Embryonic facial prominence (tissue), 1 donor: ENCODE results near the gene PAQR7.

Experiments used
- DNase-seq: peaks from one replicate; pipeline ENCODE4 v3.0.0-alpha.2; 2016; ENCODE audit errors: extremely low spot score

The PAQR7 gene, protein sequence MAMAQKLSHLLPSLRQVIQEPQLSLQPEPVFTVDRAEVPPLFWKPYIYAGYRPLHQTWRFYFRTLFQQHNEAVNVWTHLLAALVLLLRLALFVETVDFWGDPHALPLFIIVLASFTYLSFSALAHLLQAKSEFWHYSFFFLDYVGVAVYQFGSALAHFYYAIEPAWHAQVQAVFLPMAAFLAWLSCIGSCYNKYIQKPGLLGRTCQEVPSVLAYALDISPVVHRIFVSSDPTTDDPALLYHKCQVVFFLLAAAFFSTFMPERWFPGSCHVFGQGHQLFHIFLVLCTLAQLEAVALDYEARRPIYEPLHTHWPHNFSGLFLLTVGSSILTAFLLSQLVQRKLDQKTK

DNA sequence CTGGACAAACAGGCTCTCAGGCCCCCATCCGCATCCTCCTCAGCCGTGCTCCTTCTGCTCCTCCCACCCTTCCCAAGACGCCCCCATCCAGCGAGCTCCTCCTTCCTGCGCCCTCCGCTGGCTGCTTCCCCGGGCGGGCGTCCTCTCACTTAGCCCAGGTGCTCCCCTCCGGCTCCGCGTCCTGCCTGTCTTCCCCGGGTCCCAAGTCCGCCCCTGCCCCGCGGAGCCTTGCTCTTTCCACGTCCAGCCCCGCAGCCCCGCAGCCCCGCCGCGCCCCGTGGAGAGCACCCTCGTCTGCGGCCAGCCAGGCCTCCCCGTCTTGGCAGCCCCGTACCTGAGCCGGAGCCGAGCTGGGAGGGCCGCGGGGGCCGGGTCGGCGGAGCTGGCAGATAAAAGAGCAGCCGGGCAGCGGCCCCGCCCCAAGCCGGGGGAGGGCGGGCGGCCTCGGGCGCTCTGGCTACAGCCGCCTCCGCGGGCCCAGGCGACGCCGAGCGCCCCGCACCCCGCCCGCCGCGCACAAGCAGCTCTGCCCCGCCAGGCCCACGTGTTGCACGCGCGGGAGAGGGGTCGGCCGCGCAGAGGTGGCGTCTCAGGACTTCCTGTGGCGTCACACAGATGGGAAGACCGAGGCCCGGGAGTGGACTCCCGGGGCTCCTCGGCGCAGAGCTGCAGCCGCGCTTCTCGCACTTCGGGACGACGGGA, at the start of gene PAQR7:
Gene PAQR7 (minus strand): TSS at position 555 of the 702 bp plus-strand sequence. CDS start 11,869 bp downstream, outside the sequence.
- DNase-seq, result peak; percentile 42

DNA sequence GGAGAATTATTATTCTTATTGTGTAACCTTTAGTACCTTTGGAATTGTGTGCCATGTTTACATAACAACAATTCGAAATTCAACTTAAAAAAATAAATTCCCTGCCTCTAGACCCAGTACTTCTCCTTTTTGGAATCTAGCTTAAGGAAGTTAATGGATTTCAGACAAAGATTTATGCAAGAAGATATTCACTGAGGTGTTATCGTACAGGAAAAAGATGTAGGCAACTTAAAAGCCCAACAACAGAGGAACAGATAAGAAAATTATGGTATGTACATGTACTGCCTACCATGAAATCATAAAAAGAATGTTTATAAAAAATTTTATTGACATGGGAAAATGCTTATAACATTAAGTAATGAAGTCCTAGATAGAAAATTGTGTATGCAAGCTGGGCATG, 48.9 kb upstream of the PAQR7 start:
- no peak for DNase-seq

DNA sequence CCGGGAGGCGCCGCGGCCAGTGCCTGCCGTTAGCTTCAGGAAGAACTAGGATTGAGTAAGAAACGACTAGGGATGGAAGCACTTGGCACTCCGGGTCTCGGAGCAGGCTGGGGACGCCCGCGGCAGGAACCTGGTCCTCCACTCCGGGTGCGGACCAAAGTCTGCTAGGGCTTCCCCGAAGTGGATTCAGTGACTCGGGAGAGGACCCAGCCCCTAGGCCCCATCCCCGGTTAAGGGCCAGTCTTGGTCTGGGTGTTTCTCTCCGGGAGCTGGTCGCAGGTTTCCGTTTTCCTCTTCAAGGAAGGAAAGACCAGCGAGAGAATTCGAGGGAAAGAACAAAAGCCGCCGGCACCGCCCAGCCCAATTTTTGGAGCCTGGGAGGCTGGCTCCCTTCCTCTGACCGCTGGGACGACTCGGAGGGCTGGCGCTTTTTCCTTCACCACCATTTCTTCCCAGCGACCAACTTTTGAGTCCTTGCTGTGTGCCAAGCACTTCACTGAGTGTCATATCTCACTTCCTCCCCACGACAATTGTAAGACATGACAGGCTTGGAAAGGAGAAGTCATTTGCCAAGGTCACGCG, 47.6 kb upstream of the PAQR7 start:
- DNase-seq, result no peak

DNA sequence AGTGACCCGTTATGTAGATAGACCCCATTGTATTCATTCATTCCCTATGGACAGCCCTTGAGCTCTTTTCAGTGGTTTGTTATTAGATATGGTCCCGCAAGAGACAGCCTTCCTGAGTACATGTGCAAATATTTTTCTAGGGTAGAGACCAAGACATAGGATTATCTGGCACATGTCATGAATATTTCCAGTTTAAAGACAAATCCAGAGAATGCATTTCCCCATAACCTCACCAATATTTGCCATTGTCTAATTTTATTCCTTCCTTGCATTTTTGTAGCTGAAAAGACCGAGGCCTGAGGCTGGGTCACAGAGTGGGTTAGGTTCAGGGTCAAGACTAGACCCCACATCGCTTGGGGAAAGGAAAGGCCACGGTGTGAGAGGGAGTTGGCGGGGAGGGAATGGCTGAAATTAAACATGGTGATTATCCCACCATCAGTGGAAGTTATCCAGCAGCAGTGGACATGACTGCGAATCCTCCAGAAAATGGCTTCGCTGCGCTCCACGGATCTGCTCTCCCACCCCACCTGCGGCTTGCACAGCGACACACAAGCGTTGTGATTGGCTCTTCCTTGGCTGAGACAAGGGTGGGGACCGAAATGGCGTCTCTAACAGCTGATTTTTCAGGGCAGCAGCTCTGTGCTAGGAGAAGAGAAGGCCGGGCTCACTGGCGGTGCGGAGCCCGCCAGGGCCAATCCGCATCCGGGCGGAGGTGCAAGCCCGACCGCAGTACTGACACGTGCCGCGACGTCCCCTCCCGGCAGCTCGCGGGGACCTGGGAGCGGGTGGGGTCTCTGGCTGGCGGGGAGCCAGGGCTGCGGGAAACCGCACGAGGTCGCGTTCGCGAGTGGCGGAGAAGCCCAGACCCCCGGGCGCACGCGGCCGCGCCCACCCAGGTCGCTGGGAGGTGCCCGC, 46.8 kb upstream of the PAQR7 start:
- peak; percentile 43 for DNase-seq

DNA sequence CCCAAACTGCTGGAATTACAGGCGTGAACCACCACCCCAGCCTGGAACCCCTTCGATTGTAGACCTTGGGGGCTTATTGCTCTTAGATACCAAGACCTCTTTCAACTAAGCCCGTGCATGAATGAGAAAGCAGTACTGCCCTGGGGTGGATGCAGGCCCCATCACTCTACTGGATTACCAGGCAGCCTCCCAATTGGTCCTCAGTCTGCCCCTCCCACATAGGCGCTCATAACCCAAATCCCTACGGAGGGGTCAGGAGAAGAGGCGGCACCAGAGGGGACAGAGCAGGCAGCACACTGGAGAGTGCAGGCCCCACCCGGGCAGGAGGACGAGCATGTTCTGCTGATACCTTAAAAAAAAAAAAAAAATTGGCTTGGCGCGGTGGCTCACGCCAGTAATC, 43.1 kb upstream of the PAQR7 start:
- no peak for DNase-seq

DNA sequence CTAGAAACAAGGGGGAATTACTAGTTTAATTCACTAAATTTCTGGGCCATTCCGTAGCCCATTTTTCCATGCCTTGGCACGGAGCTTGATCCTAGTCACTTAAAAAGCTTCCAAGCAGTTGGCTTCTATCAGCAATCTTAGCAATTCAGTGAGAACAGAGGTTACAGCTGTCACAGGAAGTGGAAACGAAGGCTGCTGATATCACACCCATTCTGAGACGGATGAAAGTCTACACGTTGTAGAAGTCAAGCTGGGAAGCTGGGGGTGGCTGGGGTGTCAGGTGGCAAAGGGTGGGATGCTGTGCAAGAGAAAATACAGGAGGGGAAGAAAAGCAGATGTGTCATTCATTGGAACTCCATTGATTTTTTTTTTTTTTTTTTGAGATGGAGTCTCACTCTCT, 42.5 kb upstream of the PAQR7 start:
- DNase-seq, result no peak

DNA sequence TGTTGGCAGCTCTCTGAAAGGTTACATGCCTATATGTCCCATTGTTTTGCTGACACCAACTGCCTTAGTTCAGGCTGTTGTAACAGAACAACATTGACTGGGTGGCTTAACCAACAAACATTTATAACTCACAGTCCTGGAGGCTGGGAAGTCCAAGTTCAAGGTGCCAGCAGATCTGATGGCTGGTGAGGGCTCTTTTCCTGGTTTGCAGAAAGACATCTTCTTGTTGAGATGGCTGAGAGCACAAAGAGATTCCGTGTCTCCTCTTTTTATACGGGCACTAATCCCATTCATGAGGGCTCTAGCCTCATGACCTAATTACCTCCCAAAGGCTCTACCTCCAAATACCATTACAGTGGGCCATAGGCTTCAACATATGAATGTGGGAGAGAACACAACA, 41.0 kb upstream of the PAQR7 start:
- no peak for DNase-seq

DNA sequence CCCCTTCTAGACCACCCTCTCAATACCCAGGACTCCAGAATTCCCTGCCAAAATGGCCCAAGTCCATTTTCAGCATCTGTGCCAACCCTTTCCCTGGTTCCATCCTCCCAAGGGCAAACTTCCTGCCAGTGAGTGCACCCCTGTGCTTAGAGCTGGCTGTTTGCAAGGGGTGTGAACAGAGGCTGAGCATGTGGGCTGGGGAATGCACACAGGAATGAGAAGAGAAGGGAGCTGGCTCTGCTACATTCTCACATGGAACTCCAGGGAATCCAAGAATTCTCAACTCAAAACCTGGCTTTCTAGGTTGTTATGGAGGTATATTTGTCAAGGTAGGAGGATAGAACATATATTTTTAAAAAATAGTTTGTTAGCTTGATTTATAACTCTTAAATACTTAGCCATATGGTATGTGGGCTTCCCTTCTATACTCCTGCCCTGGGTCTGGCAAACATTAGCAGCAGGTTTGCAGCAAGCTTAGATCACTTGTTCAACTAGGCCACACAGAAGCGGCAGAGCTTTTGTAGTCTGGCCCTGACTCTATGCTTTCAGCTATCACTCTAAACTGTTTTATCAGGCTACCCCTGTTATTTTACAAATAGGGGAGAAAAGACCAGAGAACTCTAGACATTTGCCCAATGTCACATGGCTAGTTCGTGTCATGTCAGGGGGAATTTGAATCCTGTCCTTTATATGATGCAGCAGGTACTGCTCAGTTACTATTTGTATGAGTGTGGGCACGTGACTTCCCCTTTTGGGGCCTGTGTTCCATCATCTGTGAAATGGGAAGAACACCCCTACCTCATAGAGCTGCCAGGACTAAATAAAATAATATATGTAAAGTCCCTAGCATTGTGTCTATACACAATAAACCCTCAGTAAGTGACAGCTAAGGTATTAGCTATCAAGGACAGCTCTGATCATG, 38.8 kb upstream of the PAQR7 start:
- DNase-seq, result no peak

DNA sequence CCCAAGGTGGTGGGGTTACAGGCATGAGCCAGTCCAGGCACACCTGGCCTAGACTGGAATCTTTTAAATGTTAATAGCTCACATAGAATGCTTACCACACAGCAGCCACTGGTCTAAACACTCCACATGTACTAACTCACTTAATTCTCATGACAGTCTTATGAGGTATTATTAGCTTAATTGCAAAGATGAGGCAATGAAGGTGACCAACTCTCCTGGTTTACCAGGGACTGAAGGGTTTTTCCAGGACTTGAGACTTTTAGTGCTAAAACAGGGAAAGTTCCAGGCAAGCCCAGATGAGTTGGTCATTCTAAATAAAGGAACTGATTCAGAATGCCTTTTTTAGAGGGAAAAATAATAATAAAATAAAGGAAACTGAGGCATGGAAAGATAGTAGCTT, 37.7 kb upstream of the PAQR7 start:
- no peak for DNase-seq

DNA sequence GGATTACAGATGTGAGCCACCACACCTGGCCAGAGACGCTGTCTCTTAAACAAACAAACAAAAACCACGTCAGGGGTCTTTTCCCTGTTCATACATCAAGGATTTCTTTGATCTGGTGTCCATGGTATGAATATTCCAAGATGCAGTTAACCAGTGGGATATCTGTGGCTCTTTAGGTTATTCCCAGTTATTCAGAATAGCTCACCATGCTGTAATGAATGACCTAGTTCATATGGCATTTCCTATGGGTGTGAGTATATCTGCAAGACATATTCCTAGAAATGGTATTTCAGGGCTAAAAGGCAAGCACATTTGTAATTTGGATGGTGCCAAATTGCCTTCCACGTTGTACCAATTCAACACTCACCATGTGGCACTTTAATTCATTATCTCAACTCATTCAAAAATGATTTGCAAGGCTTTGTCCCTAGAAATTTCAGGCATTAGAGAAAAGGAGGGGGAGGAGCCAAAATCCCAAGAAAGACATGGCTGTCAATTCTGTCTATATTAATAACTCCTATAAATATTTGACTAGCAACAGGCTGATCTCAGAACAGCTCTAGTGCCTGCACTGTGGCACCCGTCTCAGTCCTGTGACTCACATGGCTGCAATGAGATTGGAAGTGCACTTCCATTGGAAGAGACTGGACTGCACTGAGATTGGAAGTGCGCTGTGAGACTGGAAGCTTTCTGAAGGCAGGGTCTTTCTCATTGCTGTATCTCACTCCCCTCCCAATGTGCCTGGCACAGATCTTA, 36.7 kb upstream of the PAQR7 start:
- DNase-seq, result no peak

DNA sequence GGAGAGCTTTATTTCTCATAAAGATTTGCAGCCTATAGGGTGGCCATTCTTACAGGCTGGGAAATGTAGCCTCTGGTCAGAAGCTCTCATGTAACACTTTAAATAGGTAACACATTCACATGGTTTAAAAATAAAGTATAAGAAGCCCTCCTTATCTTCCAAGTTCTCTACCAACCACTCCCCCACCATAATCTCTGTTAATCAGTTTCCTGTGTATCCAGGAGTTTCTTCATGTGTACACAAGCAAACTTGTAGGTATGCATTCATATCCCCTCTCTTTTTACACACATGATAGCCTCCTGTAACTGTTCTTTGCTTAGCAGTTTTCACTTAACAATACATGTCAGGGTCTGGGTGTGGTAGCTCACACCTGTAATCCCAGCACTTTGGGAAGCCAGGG, 35.7 kb upstream of the PAQR7 start:
- DNase-seq, result no peak

DNA sequence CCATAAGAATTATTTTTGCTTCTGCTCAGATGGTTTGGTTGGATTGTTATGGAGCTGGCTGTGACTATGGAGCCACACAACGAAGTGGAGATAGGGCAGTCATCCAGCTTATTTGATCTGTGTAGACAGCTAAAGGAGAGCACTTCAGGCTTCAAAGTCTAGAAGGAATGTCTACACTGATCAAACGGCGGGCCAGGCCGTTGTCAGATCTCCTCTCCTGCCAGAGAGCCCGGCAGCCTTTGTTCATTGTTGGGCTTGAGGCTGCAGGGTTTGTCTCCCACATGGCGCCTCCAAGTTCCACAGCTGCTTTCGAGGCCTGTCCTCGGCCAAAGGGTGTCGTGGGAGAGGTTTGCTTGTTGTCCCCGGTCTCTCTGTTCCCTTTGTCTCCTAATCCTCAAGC, 33.5 kb upstream of the PAQR7 start:
- DNase-seq, result no peak

DNA sequence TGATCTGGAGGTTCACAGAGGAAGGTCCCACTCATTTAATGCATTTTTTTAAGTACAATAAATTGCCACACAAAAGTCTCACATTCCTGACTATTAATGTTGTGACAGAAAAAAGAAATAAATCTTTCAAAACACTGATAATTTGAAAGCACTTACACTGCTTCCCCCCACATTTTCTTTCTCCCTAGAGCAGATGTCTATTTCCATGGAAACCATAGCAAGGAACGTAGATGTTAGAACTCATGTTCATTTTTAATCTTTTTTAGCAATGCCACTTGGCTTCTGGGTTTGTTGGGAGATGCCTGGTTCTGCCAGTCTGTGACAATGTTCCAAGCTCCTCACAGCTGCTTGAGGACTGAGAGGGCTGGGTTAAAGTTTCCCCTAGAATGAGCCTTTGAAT, 32.7 kb upstream of the PAQR7 start:
- DNase-seq, result no peak

DNA sequence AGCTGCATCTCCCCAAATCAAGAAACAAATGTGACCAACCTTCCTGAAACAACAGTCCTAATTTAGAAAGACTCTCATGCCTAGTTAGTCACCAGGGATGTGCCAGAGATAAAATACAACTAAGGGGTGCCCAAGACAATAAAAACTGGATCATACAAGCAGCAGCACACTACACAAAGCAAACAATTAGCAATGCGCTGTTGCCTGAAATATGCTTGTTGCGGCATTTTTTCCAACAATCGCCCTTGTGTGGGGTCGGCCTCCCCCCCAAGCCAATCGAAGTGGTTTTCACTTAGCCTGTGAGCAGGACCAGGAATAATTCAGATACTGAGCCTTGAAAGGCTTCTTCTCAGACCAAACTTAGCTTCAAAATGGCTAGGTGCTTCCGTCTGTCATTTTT, 32.1 kb upstream of the PAQR7 start:
- no peak for DNase-seq

DNA sequence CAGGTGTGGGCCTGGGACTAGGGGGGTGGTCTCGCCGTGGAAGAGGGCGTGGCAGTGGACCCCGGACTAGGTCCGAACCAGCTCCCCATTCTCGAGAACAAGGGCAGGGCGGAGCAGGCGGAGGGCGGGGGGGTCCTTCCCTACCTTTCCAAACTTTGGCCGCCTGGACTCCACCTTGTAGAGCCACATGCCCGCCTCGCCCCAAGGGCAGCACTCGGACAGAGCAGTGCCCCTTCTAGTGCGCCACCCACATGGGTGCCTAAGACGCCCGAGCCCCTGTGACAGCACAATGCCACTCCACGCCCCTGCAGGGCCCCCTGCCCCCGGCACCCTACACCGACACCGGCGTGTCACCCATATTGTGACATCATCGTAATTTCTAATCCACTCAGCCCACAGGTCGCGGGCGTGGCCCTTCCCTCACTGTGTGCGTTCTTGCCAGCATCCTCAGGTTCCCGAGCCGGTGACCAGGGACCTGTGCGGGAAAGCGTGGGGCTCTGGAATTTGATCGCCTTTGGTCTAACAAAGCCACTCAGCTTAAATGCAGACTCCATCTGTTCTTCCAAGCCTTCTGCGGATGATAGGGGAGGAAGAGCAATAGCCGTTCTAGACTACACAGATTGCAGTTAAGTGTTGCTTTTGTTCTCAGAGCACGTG, 31.3 kb upstream of the PAQR7 start:
- DNase-seq, result no peak

DNA sequence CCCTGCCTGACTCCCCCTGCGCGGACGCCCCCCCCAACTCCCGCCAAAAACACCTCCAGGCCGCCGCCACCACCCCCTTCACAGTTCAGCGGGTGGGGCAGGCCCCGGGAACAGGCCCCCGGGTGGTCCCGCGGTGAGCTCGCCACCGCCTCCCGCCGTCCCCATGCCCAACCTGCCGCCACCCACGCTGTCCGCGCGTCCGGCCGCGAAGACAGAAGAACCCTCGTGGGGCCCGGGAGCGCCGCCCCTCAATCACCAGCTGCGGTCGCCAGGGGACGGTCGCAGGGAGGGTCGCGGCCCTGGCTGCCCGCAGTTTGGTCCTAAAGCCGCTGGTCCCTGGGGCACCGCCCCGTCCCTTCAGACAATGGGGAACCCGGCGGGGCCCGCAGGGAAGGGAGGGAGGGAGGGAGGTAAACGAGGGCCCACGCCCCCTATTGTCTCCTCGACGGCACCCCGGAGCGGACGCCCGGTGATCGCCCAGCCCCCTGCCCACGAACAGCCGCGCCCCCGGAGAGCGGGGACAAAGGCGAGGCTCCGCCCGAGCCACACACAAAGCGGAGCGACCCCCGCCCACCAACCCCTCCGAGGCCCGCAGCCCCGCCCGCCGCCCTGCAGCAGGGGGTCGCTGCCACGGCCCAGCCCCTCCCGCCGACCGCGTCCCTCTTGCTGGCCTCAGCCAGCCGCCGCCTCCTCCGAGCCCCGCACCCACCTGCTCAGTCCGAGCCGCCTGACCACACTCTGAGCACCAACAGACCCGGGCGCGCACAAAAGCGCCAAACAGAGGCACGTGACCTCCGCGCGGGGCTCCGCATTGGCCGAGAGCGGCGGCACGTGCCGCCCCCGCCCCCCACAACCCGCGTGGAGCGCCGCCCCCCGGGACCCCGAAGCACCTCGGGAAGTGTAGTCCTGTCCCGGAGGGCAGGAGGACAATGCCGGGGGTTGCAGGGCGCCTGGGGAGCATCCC, 30.5 kb upstream of the PAQR7 start, which contains the start of gene STMN1:
Gene STMN1 (minus strand): TSS at position 740 of the 964 bp plus-strand sequence. CDS start 1,743 bp downstream, outside the sequence.
- DNase-seq, result peak; percentile 89

DNA sequence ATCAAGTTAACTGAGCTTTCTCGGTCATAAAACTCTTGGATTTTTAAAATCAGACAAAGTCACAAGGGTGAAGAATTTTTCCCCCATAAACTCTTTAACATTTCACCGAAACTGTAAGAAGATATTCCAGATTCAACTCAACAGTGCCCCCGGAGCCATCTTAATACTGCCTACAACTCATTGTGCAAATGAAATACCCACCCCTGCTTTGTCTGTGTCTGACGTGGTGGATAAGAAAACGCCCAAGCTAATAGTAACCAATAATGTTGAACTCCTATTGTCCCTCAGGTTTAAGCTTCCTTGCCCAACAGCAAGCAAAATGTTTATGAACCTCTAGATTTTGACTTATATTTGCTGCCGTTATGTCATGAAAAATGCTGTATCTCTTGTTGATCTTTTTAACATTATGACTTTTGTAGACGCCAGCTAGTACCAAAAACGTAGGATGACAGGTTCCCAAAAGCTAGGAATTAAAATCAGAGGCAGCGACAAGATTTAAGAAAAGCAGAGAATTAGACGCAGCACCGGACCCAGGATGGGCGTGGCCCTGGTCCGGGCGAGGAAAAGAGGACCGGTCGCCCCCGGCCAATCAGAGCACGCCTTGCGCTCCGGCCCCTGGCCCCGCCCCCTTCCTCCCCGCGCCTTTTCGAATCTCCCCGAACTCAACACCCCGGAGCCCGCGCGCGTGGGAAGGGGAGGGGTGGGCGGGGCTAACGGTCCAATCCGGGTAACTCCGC, 29.6 kb upstream of the PAQR7 start:
- peak; percentile 92 for DNase-seq

DNA sequence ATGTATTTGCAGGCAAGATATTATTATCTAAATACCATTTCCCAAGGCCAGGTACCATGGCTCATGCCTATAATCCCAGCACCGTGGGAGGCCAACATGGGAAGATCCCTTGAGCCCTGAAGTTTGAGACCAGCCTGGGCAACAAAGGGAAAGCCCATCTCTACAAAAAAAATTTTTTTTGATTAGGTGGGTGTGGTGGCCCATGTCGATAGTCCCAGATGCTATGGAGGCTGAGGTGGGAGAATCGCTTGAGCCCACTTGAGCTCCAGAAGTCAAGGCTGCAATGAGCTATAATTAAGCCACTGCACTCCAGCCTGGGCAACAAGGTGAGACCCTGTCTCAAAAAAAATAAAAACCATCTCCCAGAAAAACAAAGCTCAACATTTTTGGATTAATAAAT, 28.5 kb upstream of the PAQR7 start:
- DNase-seq, result no peak
